ENCODE data around the gene BCL2L1. TPM values are rescaled to one million over a fixed set of nuclear protein-coding genes. Genes with fewer than 3 reads are reported as not detected.

BCL2L1 gene
- polyA plus RNA-seq, 3 donors, result 71.6 to 82.0 (median 81.4) TPM

- no peak for DNase-seq (ENCODE audit: low read depth in 3 of 3, low spot score in 2 of 3)
Observed at GRCh38 chr20:31617432-31618104, 105.1 kb downstream of the BCL2L1 start.

GRCh38 chr20:31615416-31615815 lies 107.3 kb downstream of the BCL2L1 start:
- no peak for DNase-seq (ENCODE audit: low read depth in 3 of 3, low spot score in 2 of 3)

Other genes starting within 250 kb of the BCL2L1 start
- gene DEFB124, start 247.7 kb downstream of the BCL2L1 start, polyA plus RNA-seq (ENCODE audit: insufficient read length in 3 of 3), result not detected
- under 1 TPM; 0.57 to 0.67 (median 0.60) TPM for gene REM1, start 247.6 kb downstream of the BCL2L1 start, polyA plus RNA-seq (ENCODE audit: insufficient read length in 3 of 3)
- gene HM13, start 208.4 kb downstream of the BCL2L1 start, polyA plus RNA-seq (ENCODE audit: insufficient read length in 3 of 3), result 100 to 1,000 TPM; 130 to 147 (median 133) TPM
- 100 to 1,000 TPM; 147 to 215 (median 156) TPM for gene ID1, start 117.6 kb downstream of the BCL2L1 start, polyA plus RNA-seq (ENCODE audit: insufficient read length in 3 of 3)
- 1 to 10 TPM; 1.5 to 2.7 (median 2.3) TPM for gene COX4I2, start 85.0 kb downstream of the BCL2L1 start, polyA plus RNA-seq (ENCODE audit: insufficient read length in 3 of 3)
- gene TPX2, start 16.4 kb upstream of the BCL2L1 start, polyA plus RNA-seq (ENCODE audit: insufficient read length in 3 of 3), result 10 to 100 TPM; 48.5 to 53.8 (median 51.6) TPM
- under 1 TPM; 0.57 to 0.79 (median 0.62) TPM for gene MYLK2, start 96.5 kb upstream of the BCL2L1 start, polyA plus RNA-seq (ENCODE audit: insufficient read length in 3 of 3)
- 1 to 10 TPM; 3.5 to 6.5 (median 5.3) TPM for gene FOXS1, start 122.7 kb upstream of the BCL2L1 start, polyA plus RNA-seq (ENCODE audit: insufficient read length in 3 of 3)
- gene DUSP15, start 147.7 kb upstream of the BCL2L1 start, polyA plus RNA-seq (ENCODE audit: insufficient read length in 3 of 3), result 10 to 100 TPM; 15.3 to 18.8 (median 16.4) TPM
- 1 to 10 TPM; 2.7 to 3.3 (median 2.9) TPM for gene TTLL9, start 147.8 kb upstream of the BCL2L1 start, polyA plus RNA-seq (ENCODE audit: insufficient read length in 3 of 3)
- gene PDRG1, start 229.2 kb upstream of the BCL2L1 start, polyA plus RNA-seq (ENCODE audit: insufficient read length in 3 of 3), result 10 to 100 TPM; 19.8 to 22.1 (median 20.4) TPM
- gene XKR7, start 245.3 kb upstream of the BCL2L1 start, polyA plus RNA-seq (ENCODE audit: insufficient read length in 3 of 3), result under 1 TPM; 0.24 to 0.33 (median 0.26) TPM